Activated naive CD4-positive, alpha-beta T cell treated with anti-CD3 and anti-CD28 coated beads, Interleukin-2, amount 50 U/mL, for 72 hours (primary cell): ENCODE data around the gene POU2F3. TPM values are rescaled to one million over a fixed set of nuclear protein-coding genes. Genes with fewer than 3 reads are reported as not detected.

ENCODE experiments used
- ATAC-seq, 2 donors: fragments of 150-1000 bp; cut with Tn5 transposase; 2 replicates each; pipeline ENCODE4 v1.10.0; 2021; ENCODE audit warnings: mild to moderate bottlenecking in 2 of 2, moderate library complexity in 2 of 2
- DNase-seq, 2 donors: peaks; one replicate each; pipeline ENCODE4 v3.0.0; 2021 to 2022; ENCODE audit warnings: low spot score in 2 of 2
- H3K27ac Mint-ChIP-seq, 2 donors: one replicate each; pipeline ENCODE4 v1.8.0; 2022; ENCODE audit warnings: mild to moderate bottlenecking in 2 of 2, mixed read lengths in 2 of 2
- H3K36me3 Mint-ChIP-seq, 2 donors: one replicate each; pipeline ENCODE4 v1.8.0; 2022; ENCODE audit warnings: mixed read lengths in 2 of 2
- H3K9me3 Mint-ChIP-seq, 2 donors: one replicate each; pipeline ENCODE4 v1.8.0; 2022; ENCODE audit warnings: mixed read lengths in 2 of 2
- total RNA-seq, 2 donors: library from RNA; stranded (reverse); gene quantifications; one replicate each; pipeline ENCODE4 v1.2.3, GENCODE V29; 2022

Gene POU2F3
- total RNA-seq, 2 donors from 2014 or later: not detected

DNA sequence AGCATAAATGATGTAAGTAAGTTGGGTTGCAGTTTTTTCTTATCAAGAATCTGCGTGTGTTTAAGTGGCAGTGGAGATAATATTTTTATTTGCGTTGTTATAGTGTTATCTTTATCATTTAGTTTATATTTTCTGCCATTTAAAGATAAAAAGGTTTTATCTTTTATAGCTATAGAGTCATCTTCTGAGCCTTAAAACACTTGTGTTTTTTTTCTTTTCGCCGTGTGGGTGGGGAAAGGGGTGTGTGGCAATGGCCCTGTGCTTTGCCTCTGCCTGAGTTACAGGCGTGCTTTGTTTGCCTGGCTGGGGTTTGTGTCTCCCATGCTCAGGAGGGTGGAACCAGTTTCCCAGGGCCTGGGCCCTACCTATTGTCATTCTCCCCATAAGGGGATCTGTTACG, 112.5 kb downstream of the POU2F3 start:
- H3K27ac Mint-ChIP-seq: no peak overlapping the region
- DNase-seq (no peak), ATAC-seq (no peak)
- H3K36me3 Mint-ChIP-seq: no peaks in the 10 kb centered on the region
- no peaks in the 10 kb centered on the region for H3K9me3 Mint-ChIP-seq

DNA sequence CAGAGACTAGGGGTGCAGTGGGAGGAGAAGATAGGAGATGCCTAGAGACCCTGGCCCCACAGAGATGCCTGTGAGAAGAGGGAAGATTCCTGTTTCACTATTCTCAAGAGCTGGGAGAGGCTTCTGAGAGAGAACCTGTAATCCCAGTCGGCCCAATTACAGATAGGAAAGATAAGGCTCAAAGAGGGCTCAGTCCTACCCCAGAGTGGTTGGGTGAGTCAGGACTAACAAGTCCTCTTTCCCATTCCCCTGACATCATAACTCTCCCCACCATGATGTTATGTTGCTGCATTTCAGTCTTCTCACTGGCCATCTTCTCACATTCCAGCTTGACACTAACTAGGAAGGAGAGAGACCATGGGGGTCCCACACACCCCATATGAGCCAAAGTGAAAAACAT, 114.1 kb downstream of the POU2F3 start:
- DNase-seq (no peak), ATAC-seq (no peak)
- no peaks in the 10 kb centered on the region for H3K9me3 Mint-ChIP-seq
- no peaks in the 10 kb centered on the region for H3K36me3 Mint-ChIP-seq
- H3K27ac Mint-ChIP-seq: no peak overlapping the region

DNA sequence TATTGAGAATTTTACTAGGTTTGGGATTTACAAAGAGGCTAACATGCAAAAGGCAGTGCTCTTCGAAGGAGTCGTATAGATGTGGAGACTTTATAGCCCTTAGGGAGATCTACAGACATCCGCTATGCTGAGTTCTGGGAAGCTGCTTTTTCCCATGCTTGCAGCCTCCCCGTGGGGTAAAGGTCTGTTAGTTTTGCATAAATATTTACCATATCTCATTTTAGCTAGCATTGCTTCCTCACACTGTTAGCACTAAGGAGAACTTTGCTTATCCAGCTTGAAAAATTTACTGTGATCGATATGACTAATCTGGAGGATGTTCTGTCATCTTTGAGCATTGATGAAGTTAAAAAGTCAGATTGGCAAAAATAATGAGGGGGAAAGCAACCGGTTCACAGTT, 114.8 kb downstream of the POU2F3 start:
- Mint-ChIP-seq H3K27ac (no peak overlapping the region), H3K36me3 (no peaks in the 10 kb centered on the region), H3K9me3 (no peaks in the 10 kb centered on the region)
- DNase-seq: no peak
- no peak for ATAC-seq

DNA sequence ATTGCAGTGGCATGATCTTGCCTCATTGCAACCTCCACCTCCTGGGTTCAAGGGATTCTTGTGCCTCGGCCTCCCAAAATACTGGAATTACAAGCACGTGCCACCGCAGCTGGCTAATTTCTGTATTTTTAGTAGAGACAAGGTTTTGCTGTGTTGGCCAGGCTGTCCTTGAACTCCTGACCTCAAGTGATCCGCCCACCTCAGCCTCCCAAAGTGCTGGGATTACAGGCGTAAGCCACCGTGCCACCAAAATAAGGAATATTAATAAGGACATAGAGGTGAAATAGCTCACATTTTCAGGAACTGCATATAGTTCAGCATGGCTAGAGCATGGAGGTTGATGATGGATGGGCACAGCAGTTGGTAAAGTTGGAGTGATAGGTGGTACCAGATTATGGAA, 117.7 kb downstream of the POU2F3 start:
- Mint-ChIP-seq H3K36me3 (no peaks in the 10 kb centered on the region), H3K9me3 (no peaks in the 10 kb centered on the region), H3K27ac (no peak overlapping the region)
- no peak for DNase-seq
- ATAC-seq: no peak

DNA sequence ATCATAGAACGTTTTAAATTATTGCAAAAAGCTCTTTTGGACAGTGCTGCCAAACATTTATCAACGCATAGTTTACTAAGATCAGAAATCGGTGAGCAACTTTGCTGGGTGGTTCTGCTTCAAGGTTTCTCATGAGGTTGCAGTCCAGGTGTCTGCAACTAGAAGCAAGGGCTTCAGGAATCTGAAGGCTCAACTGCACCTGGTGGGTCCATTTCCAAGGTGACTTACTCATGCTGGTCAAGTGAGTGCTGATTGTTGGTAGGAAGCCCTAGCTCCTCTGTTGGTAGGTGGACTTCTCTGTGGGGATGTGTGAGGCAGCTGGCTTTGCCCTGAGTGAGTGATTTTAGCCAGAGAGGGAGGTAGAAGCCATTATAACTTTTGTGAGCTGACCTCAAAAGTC, 118.8 kb downstream of the POU2F3 start:
- no peak for DNase-seq
- H3K9me3 Mint-ChIP-seq: no peaks in the 10 kb centered on the region

DNA sequence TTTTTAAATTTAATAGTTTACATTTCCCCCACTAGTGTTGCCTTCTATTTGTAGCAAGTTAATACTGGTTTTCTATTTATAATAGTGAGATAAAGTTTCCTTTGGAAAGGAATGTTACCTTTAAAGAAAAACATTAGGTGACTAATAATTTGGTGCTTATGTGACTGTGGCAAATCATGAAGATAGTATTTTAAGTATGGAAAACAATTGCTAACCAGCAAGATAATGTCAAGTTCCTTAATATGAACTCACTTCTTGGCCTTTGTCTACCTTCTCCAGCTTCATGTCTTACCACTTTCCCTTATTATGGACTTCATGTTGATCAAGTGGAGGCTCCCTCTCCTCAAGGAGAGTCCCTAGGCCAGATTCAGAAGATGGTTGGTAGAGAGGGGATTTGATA, 123.5 kb downstream of the POU2F3 start:
- H3K27ac Mint-ChIP-seq: no peak overlapping the region
- no peaks in the 10 kb centered on the region for H3K36me3 Mint-ChIP-seq
- DNase-seq (no peak), ATAC-seq (no peak)
- H3K9me3 Mint-ChIP-seq: no peaks in the 10 kb centered on the region

More for the DNA sequence above, 118.8 kb downstream of the POU2F3 start:
- Mint-ChIP-seq H3K27ac (no peak overlapping the region), H3K36me3 (no peaks in the 10 kb centered on the region)
- ATAC-seq: no peak

DNA sequence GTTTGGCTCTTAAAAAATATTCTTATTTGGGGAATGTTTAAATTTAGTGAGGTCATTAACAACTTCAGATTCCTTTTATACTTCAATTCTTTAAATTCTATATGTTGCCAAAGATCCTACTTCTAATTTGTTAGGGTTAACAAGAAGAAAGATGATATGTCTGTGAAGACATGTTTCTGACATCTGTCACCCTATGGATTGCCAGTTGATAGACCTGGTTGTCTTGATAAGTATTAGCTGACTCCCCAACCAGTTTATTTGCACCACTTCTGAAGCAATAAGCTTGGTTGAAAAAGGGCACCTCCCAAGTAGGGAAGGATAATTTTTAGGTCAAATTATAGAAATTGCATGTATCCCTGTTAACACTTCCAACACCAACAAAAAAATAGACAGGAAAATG, 125.6 kb downstream of the POU2F3 start:
- DNase-seq: no peak
- no peak for ATAC-seq
- H3K27ac Mint-ChIP-seq: no peak overlapping the region
- H3K36me3 Mint-ChIP-seq: no peaks in the 10 kb centered on the region
- no peaks in the 10 kb centered on the region for H3K9me3 Mint-ChIP-seq

Other genes with a start within 250 kb of the POU2F3 start
- not detected for gene TRIM29, start 102.0 kb upstream of the POU2F3 start, total RNA-seq
- 1 to 10 TPM in 1 of 2 donors, under 1 TPM in 1; 0.57 to 2.3 TPM for gene OAF, start 29.1 kb upstream of the POU2F3 start, total RNA-seq
- 1 to 10 TPM in 1 of 2 donors, not detected in 1; 1.2 TPM for gene TLCD5, start 85.2 kb downstream of the POU2F3 start, total RNA-seq
- gene ARHGEF12, start 96.3 kb downstream of the POU2F3 start, total RNA-seq: 10 to 100 TPM; 11.2 to 14.2 TPM